ENCODE measurements around the gene RALGPS1.
"Not testable (repeated sequence)": the region's sequence is repeated elsewhere in the genome, so short reads cannot be mapped to it uniquely, and the experiment has no call there.

The RALGPS1 gene

DNA sequence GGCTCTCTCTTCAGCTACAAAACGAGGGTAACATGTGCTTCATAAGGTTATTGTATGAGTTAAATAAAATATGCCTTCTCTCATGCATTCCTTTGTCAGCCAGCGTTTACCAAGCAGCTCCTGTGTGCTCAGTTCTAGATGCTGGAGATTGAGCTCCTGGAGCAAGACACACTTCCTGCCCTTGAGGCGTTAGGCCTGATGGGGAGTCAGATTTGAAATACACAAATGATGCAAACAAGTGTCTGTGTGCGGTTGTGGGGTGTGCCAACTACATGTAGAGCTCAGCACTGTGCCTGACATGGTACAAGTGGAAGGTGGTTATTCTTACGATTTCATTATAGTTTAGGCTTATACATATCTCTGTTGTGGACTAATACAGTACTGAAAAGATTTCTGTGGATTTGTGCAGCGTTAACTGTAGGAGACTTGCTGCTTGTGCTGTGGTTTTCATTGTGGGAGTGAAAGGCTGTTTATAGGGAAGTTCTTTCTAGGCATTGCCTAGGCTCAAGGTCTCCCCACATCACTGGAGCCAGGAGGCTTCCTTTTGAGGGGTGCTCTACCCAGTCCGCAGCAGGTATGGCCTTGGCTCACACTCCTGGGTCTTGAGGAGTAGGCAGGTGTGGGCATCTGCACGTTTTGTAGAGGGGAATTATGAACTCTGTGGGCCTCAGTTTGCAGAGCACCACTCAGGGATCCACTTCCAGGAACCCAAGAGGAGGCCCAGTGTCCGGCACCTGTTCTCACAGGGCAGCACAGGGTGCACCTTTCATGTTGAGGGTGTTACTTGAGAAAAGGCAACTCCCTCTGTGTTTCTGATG lies 247.7 kb downstream of the RALGPS1 start:
- DNase-seq, result no peak

DNA sequence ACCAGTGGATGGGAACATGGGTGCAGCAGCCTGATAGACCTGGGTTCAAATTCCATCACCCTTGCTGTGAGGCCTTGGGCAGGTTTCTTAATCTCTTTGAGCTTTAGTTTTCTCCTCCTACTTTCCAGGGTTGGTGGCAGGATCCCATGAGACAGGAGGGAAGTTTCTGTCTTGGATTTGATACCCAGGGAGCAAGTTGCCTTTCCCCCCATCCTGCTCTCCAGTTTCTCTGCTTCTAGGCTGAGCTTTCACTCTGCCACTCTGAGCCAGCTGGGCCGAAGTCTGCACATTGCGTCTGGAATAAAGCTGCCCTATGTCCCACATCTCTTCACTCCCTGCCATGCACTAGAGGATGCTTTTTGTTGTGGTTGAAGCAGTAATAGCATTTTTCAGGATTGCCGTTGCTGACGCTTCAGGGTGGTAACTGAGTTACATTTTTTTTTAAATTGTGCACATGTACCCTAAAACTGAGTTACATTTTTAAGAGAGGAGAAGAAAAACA lies 248.3 kb downstream of the RALGPS1 start:
- DNase-seq, result no peak

- DNase-seq, result no peak
Measured at GRCh38 chr9:127163409-127163808, 248.8 kb downstream of the RALGPS1 start.

DNA sequence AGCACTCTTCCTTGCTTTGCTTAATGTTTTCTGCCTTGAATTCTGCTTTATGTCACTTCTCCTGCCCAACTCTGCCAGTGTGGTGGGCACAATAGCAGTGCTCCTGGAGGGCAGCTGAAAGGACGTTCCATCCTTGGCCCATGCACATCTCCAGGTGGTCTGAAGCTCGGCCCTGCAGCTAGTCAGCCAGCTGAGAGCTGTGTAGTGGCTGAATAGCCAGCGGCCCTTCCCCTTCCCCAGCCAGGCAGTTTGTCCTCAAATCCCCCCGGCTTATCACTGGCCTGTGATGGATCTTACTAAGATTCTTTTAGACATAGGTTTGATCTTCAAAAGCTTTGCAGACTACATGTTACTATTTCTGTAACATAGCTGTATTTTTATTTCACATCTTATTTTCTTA lies 250.5 kb downstream of the RALGPS1 start:
- no peak for DNase-seq

DNA sequence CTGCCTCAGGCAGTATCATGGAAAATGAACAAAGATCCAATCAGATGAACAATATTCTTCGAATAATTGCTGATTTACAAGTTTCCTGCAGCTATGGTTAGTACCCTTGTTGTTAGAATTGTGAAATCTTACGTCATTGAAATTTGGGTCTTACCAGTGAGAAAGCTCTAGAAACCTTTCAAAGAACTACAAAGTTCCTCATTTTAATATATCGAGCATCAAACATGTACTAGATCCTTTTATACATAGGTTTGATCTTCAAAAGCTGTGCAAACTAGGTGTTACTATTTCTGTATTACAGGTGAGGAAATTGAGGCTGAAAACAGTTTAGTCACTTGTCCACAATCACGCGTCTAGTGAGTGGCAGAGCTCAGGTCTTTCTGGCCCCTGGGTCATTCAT lies 251.5 kb downstream of the RALGPS1 start:
- no peak for DNase-seq

GRCh38 chr9:127166651-127167524 lies 252.3 kb downstream of the RALGPS1 start:
- no peak for DNase-seq

DNA sequence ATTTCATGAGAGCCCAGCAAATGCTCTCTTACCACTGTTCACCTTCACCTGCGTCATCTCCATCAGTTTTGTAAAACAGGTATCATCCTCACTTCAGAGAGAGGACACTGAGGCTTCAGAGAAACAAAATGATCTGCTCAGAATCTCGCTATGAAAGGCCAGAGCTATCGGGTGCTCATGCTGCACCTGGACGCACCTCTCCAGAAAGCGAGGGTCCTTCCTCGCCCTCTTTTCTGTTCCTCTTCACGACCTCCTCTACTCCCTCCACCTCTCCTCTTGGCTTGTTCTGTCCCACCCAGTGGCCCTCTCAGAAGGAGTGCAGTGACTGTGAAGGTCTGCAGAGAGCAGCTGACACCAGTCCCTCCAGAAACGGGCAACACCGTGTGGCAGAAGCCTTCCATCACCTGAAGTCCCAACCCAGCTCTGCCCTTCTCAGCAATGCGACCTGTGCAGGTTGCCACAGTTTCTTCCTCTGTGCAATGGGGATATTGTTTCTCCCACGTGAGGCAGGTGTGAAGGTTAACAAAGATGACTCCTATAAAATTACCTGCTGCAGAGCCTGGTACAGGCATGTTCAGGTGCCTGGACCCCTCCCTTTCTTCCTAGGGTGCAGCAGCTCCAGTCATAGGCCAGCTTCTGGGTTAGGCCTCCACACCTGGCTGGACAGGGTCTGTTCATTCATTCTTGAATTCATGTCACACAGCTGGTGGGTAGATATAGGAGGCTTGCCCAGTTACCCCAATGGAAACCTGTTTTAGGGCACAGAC lies 253.2 kb downstream of the RALGPS1 start:
- DNase-seq, result no peak

GRCh38 chr9:127168756-127169574 lies 254.4 kb downstream of the RALGPS1 start:
- DNase-seq, result no peak

- DNase-seq, result no peak
Measured at GRCh38 chr9:127169575-127169883, 254.9 kb downstream of the RALGPS1 start.

DNA sequence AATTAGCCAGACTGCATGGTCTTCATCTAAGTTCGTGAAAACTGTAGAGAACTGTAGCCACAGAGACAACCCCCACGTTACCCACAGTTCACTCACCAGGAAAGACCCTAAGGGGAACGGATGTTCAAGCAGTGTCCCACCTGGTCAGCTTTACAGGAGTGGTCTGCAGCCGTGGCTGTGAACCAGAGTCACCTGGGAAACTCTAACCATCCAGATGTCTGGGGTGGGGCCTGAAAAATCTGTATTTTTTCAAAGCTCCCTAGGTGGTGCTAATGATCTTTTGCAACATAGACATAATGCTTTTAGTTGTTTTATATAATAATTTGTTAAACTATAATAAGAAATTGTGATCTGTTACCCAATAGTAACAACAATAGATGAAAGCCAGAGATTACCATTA lies 255.5 kb downstream of the RALGPS1 start:
- no peak for DNase-seq

- DNase-seq, result no peak
Measured at GRCh38 chr9:127170652-127171051, 256.1 kb downstream of the RALGPS1 start.

- not testable (repeated sequence) for DNase-seq
Measured at GRCh38 chr9:127171348-127171747, 256.8 kb downstream of the RALGPS1 start.

- DNase-seq, result no peak
Measured at GRCh38 chr9:127172066-127172707, 257.6 kb downstream of the RALGPS1 start.

- DNase-seq, result no peak
Measured at GRCh38 chr9:127173063-127173462, 258.5 kb downstream of the RALGPS1 start.

GRCh38 chr9:127174386-127175318 lies 260.1 kb downstream of the RALGPS1 start:
- no peak for DNase-seq

- no peak for DNase-seq
Measured at GRCh38 chr9:127175319-127175715, 260.7 kb downstream of the RALGPS1 start.

DNA sequence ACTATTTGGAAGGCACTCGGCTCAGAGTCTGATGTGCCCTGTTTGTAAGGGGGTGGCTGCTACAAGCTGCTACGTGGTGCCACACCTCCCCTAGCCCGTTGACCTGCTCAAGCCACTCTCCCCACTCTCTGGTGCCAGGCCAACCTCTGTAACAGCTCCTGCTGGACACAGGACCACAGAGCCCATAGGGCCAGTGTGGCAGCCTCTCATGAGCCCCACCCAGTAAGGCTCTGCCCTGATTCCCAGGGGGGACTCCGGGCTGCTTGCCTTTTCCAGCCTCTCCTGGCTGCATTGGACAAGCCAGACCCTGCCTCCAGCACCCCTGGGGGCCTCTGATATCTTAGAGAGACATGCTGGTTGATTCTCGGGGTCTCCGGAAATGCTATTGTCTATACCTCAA lies 261.2 kb downstream of the RALGPS1 start:
- DNase-seq, result no peak

DNA sequence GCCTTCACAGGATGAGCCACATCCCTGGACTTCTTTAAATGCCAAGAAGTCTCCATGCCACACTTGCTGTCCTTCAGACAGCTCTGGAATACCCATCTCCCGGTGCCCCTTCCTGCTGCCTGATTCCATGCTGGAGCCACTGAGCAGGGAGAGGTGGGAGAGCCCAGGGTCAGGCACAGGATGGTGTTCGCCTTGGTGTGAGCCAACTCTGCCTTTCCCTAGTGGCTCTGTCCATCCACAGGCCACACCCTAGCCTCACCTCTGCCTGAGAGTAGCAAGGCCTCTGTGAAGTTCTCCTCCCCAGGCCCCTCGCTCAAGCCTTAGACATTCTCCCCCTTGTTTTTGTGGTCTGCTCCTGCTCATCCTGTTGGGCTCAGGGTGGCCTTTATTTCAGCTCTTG lies 262.0 kb downstream of the RALGPS1 start:
- DNase-seq, result no peak

DNA sequence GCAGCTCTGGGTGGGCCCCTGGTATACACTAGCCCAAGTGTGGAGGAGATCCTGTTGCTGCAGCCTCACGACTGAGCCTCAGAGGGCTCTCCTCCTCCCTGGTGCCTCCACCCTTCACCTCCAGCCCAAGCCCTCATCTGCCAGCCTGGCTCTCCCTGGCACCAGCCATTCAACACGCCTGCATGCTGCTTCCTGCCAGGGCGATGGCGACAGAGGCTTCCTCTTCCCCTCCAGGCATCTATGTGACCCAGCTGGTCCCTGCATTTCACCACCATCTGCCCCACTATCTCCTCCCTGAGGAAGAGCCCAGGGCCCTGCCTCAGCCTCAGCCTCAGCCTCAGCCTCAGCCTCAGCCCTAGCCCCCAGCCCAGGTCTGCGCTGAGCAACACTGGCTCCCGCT lies 262.6 kb downstream of the RALGPS1 start:
- no peak for DNase-seq

DNA sequence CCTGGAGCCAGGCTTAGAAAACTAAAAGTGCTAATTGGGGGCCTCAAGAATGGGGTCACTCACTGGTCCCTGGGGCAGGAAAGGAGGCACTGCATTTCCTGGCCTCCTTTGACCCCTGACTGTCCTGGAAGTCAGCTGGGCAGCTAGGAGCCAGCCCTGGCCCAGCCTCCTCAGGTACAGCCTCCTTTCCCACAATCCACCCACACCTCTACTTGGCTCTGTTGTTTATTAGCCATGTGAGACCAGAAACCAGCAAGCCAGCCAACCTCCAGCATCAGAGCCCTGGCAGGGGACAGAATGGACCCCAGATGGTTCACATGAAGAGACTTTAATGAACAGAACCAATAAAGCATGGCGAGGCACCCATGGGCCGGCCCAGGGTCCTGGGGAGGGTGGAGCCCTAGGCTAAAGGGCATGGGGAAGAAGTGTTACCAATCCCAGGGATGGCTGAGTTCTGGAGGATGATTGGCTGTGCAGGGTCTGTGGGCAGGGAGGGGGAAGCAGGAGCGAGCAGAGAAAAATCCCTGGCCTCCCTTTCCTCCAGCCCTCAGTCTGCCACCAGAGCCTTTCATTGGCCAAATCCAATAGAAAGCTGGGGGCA lies 263.2 kb downstream of the RALGPS1 start:
- no peak for DNase-seq

Data from COR-L47 (cell line).